ENCODE data around the gene C19orf25. TPM values are rescaled to one million over a fixed set of nuclear protein-coding genes. Genes with fewer than 3 reads are reported as not detected.

Gene C19orf25
- total and polyA plus RNA-seq, 2 of the 13 experiments (the other 11 are each of a cell fraction or from before 2014, with no cell fraction given) = 14.2 to 32.4 TPM

- TF ChIP-seq, protein P1, sequence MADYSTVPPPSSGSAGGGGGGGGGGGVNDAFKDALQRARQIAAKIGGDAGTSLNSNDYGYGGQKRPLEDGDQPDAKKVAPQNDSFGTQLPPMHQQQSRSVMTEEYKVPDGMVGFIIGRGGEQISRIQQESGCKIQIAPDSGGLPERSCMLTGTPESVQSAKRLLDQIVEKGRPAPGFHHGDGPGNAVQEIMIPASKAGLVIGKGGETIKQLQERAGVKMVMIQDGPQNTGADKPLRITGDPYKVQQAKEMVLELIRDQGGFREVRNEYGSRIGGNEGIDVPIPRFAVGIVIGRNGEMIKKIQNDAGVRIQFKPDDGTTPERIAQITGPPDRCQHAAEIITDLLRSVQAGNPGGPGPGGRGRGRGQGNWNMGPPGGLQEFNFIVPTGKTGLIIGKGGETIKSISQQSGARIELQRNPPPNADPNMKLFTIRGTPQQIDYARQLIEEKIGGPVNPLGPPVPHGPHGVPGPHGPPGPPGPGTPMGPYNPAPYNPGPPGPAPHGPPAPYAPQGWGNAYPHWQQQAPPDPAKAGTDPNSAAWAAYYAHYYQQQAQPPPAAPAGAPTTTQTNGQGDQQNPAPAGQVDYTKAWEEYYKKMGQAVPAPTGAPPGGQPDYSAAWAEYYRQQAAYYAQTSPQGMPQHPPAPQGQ (CRISPR knock-in tag; IDR thresholded peaks at IDR 0.05; ENCODE audit: borderline replicate concordance) = no peak
- TF ChIP-seq IKZF4 (CRISPR knock-in tag; IDR thresholded peaks at IDR 0.05; ENCODE audit: borderline replicate concordance, low read depth, not compliant biosample characterization) (no peak), ZNF788 (CRISPR knock-in tag; IDR thresholded peaks at IDR 0.05; ENCODE audit: borderline replicate concordance) (no peak), ZNF567 (CRISPR knock-in tag; IDR thresholded peaks at IDR 0.05; ENCODE audit: borderline replicate concordance) (no peak), ZSCAN22 (CRISPR knock-in tag; IDR thresholded peaks at IDR 0.05) (no peak), NR1H2 (CRISPR knock-in tag; IDR thresholded peaks at IDR 0.05; ENCODE audit: borderline replicate concordance, low read depth) (no peak), ZHX1 (CRISPR knock-in tag; IDR thresholded peaks at IDR 0.05; ENCODE audit: low read depth) (peak; percentile 58; the same call in 1 of the 2 replicates), ZNF883 (CRISPR knock-in tag; IDR thresholded peaks at IDR 0.05; ENCODE audit: not compliant biosample characterization) (no peak), FOXK1 (CRISPR knock-in tag; IDR thresholded peaks at IDR 0.05; ENCODE audit: borderline replicate concordance, low read depth) (peak; percentile 23; the same call in 1 of the 2 replicates), STAG1 (CRISPR knock-in tag; IDR thresholded peaks at IDR 0.05) (no peak), ZNF468 (CRISPR knock-in tag; IDR thresholded peaks at IDR 0.05) (no peak), SETDB1 (CRISPR knock-in tag; IDR thresholded peaks at IDR 0.05; ENCODE audit: borderline replicate concordance) (no peak), FOXP1 (IDR thresholded peaks at IDR 0.05) (no peak), FOXP1 (CRISPR knock-in tag; IDR thresholded peaks at IDR 0.05) (no peak)
- TF ChIP-seq, protein P2, sequence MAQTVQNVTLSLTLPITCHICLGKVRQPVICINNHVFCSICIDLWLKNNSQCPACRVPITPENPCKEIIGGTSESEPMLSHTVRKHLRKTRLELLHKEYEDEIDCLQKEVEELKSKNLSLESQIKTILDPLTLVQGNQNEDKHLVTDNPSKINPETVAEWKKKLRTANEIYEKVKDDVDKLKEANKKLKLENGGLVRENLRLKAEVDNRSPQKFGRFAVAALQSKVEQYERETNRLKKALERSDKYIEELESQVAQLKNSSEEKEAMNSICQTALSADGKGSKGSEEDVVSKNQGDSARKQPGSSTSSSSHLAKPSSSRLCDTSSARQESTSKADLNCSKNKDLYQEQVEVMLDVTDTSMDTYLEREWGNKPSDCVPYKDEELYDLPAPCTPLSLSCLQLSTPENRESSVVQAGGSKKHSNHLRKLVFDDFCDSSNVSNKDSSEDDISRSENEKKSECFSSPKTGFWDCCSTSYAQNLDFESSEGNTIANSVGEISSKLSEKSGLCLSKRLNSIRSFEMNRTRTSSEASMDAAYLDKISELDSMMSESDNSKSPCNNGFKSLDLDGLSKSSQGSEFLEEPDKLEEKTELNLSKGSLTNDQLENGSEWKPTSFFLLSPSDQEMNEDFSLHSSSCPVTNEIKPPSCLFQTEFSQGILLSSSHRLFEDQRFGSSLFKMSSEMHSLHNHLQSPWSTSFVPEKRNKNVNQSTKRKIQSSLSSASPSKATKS (CRISPR knock-in tag; IDR thresholded peaks at IDR 0.05) = no peak
- TF ChIP-seq, protein P3, sequence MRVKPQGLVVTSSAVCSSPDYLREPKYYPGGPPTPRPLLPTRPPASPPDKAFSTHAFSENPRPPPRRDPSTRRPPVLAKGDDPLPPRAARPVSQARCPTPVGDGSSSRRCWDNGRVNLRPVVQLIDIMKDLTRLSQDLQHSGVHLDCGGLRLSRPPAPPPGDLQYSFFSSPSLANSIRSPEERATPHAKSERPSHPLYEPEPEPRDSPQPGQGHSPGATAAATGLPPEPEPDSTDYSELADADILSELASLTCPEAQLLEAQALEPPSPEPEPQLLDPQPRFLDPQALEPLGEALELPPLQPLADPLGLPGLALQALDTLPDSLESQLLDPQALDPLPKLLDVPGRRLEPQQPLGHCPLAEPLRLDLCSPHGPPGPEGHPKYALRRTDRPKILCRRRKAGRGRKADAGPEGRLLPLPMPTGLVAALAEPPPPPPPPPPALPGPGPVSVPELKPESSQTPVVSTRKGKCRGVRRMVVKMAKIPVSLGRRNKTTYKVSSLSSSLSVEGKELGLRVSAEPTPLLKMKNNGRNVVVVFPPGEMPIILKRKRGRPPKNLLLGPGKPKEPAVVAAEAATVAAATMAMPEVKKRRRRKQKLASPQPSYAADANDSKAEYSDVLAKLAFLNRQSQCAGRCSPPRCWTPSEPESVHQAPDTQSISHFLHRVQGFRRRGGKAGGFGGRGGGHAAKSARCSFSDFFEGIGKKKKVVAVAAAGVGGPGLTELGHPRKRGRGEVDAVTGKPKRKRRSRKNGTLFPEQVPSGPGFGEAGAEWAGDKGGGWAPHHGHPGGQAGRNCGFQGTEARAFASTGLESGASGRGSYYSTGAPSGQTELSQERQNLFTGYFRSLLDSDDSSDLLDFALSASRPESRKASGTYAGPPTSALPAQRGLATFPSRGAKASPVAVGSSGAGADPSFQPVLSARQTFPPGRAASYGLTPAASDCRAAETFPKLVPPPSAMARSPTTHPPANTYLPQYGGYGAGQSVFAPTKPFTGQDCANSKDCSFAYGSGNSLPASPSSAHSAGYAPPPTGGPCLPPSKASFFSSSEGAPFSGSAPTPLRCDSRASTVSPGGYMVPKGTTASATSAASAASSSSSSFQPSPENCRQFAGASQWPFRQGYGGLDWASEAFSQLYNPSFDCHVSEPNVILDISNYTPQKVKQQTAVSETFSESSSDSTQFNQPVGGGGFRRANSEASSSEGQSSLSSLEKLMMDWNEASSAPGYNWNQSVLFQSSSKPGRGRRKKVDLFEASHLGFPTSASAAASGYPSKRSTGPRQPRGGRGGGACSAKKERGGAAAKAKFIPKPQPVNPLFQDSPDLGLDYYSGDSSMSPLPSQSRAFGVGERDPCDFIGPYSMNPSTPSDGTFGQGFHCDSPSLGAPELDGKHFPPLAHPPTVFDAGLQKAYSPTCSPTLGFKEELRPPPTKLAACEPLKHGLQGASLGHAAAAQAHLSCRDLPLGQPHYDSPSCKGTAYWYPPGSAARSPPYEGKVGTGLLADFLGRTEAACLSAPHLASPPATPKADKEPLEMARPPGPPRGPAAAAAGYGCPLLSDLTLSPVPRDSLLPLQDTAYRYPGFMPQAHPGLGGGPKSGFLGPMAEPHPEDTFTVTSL (CRISPR knock-in tag; IDR thresholded peaks at IDR 0.05; ENCODE audit: borderline replicate concordance) = no peak
These were observed 11.5 kb upstream of the C19orf25 start, which contains the start of gene PCSK4 (continued) for GRCh38 chr19:1490311-1491113.
